ENCODE results near the gene TFPI.
A peak's percentile ranks its signal among the peaks of the same experiment; 100 is the strongest.

TFPI gene

DNA sequence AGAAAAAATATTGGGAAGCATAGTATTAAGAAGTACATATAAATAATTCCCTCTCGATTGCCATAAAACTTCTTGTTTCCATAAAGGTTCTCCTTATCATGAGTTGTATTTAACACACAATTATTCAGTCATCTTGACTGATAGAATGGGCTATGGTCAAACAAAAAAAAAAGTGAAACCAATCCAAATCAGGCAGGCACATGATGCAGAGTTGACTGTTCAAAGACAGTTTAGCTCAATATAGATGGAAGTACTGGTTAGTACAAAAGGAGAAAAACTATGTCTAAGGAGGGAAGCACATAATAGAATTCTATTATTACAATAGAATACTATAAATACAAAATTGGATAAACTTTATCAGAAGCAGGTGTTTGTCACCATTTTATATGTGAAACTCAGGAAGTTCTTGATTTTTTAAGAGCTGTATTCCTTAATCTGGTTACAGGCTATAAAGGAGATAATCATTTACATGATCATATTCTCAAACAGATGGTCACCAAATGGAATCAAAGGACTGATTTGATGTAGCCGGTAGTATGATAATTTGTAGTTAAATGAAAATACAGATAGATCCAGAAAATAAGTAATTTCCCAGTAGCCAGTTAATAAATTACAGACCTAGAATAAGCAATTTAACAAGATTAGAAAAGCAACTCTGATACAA is 88.0 kb downstream of the TFPI start:
- intact Hi-C loops (cut with micrococcal nuclease): no loop called here
- H3K27me3 Mint-ChIP-seq: no peaks in the 10 kb centered on the region
- no peak overlapping the region for H3K27ac Mint-ChIP-seq
- no peak overlapping the region for H3K4me3 Mint-ChIP-seq
- no peaks in the 10 kb centered on the region for H3K36me3 Mint-ChIP-seq (ENCODE audit: low read depth)
- no peaks in the 10 kb centered on the region for H3K4me1 Mint-ChIP-seq (ENCODE audit: low read depth)
- H3K9me3 Mint-ChIP-seq: peaks cover 7% of the 10 kb centered on the region

DNA sequence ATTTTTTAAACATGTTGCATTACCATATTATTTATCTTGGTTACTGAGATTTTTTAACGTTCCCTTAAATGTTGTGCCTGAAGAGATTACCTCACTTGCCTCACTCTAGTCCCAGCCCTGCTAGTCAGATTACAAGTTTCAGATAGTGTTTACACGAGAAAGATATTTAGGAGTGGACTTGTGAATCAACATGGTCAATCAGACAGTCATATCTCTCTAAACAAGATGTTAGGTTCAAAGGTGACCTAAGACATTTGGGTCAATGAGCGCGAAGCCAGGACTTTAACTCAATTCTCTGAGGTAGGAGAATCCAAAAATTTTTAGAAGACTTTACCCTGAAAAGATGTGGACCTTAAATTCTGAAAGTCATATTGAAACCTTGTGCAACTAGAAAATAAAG is 91.4 kb downstream of the TFPI start:
- intact Hi-C loops (cut with micrococcal nuclease): no loop called here
- Mint-ChIP-seq H3K27ac (no peak overlapping the region), H3K27me3 (no peaks in the 10 kb centered on the region), H3K36me3 (ENCODE audit: low read depth) (no peaks in the 10 kb centered on the region), H3K4me1 (ENCODE audit: low read depth) (no peaks in the 10 kb centered on the region), H3K4me3 (no peak overlapping the region), H3K9me3 (peaks cover 9% of the 10 kb centered on the region)

DNA sequence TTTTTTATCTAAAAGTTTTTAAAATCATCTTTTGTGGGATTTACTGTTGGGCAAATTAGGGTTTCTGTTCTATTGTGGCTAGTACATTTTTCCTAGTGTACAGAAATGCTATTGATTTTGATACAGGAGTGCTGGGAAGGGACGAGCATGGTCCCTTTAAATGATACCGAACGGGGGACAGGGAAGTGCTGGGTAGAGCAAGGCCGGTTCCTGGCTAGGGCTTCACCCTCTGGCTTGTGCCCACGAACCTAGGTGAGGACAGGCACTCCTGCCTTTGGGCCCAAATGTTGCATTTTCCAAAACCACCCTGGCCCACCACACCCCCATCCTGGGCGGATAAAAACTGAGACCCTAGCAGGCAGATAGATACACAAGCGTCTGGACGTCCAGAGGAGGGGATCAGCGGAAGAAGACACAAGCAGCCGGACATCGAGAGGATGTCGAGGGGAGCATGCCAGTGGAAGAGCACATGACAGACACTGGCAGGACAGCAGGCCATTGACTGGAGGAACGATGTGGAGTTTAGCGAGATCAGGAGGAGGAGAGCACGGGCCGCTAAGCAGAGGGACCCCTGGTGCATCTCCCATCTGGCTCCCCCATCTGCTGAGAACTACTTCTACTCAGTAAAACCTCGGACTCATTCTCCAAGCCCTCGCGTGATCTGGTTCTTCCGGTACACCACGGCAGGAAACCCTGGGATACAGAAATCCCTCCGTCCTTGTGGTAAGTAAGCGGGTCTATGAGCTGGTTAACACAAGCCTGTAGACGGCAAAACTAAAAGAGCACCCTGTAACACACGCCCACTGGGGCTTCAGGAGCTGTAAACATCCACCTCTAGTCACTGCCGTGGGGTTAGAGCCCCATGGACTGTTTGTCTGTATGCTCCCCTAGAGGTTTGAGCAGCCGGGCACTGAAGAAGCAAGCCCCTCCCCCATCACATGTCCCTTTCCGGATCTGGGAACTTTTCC is 92.7 kb downstream of the TFPI start:
- no peaks in the 10 kb centered on the region for H3K4me1 Mint-ChIP-seq (ENCODE audit: low read depth)
- H3K27ac Mint-ChIP-seq: no peak overlapping the region
- H3K4me3 Mint-ChIP-seq: no peak overlapping the region
- intact Hi-C loops (cut with micrococcal nuclease): no loop called here
- no peaks in the 10 kb centered on the region for H3K36me3 Mint-ChIP-seq (ENCODE audit: low read depth)
- peaks cover 9% of the 10 kb centered on the region for H3K9me3 Mint-ChIP-seq
- H3K27me3 Mint-ChIP-seq: no peaks in the 10 kb centered on the region

GRCh38 chr2:187459256-187459655 is 95.0 kb downstream of the TFPI start:
- H3K27ac Mint-ChIP-seq: no peak overlapping the region
- no peaks in the 10 kb centered on the region for H3K36me3 Mint-ChIP-seq (ENCODE audit: low read depth)
- H3K4me3 Mint-ChIP-seq: no peak overlapping the region
- H3K27me3 Mint-ChIP-seq: no peaks in the 10 kb centered on the region
- intact Hi-C loops (cut with micrococcal nuclease): loop anchor here (10.0 kb wide), 2 partner anchors 794 to 954 kb away; no protein-coding TSS in a partner anchor
- peaks cover 9% of the 10 kb centered on the region for H3K9me3 Mint-ChIP-seq
- H3K4me1 Mint-ChIP-seq (ENCODE audit: low read depth): no peaks in the 10 kb centered on the region

DNA sequence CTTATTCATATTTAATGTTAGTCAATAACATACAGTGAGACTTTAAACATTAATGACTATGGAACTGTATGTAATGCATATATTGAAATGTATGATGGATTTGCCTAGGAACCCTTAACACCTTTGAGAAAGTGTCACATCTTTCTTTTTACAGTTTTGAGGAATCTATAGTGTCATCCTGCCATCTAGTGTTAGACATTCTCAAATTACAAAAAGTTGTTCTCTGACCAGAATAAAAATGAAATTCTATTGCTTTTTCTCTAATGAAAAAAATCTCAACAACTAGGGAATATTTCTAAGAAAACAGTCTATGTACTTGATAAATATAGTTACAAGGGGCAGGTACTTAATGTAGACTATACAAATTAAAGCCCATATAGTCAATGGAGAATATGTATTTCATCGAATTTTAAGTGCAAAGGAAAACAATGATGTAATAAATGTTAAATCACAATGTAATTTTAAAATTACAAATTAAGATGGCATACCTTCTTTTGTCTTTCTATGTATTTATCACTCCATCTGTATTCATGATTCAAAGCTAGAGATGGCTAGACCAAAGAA is 101.1 kb downstream of the TFPI start:
- H3K9me3 Mint-ChIP-seq: no peaks in the 10 kb centered on the region
- no peak overlapping the region for H3K4me3 Mint-ChIP-seq
- H3K36me3 Mint-ChIP-seq (ENCODE audit: low read depth): no peaks in the 10 kb centered on the region
- H3K4me1 Mint-ChIP-seq (ENCODE audit: low read depth): peaks cover 6% of the 10 kb centered on the region
- no peaks in the 10 kb centered on the region for H3K27me3 Mint-ChIP-seq
- intact Hi-C loops (cut with micrococcal nuclease): loop anchor here (1.0 to 10.0 kb wide), 6 partner anchors 154 to 948 kb away; no protein-coding TSS in a partner anchor
- H3K27ac Mint-ChIP-seq: no peak overlapping the region

GRCh38 chr2:187451510-187451909 is 102.7 kb downstream of the TFPI start:
- no peaks in the 10 kb centered on the region for H3K9me3 Mint-ChIP-seq
- intact Hi-C loops (cut with micrococcal nuclease): loop anchor here (10.0 kb wide), 2 partner anchors 787 to 947 kb away; no protein-coding TSS in a partner anchor
- H3K36me3 Mint-ChIP-seq (ENCODE audit: low read depth): no peaks in the 10 kb centered on the region
- no peaks in the 10 kb centered on the region for H3K27me3 Mint-ChIP-seq
- H3K27ac Mint-ChIP-seq: no peak overlapping the region
- no peak overlapping the region for H3K4me3 Mint-ChIP-seq
- H3K4me1 Mint-ChIP-seq (ENCODE audit: low read depth): peaks cover 7% of the 10 kb centered on the region

DNA sequence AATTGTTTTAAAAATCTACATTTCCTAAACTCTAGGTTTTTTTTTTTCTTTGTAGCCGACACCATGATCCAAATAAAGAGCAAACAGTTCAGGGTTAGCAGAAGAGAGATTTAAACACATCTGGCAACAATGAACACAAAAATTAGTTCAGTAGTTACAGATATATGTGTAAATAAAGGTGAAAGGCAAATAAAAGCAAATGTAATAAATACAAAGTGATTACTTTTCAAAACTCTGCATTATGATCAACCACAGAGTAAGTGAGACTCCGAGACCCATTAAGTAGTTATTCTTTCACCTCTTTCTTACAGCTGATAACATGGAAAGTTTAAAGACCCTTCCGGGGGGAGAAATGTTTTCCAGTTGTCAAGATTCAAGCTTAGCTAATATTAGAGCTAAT is 106.9 kb downstream of the TFPI start:
- H3K27me3 Mint-ChIP-seq: no peaks in the 10 kb centered on the region
- H3K4me3 Mint-ChIP-seq: peak overlapping the region; percentile 72
- peaks cover 7% of the 10 kb centered on the region for H3K4me1 Mint-ChIP-seq (ENCODE audit: low read depth)
- H3K27ac Mint-ChIP-seq: peak overlapping the region; percentile 82
- H3K36me3 Mint-ChIP-seq (ENCODE audit: low read depth): no peaks in the 10 kb centered on the region
- intact Hi-C loops (cut with micrococcal nuclease): no loop called here
- H3K9me3 Mint-ChIP-seq: no peaks in the 10 kb centered on the region

- peaks cover 2% of the 10 kb centered on the region for H3K36me3 Mint-ChIP-seq (ENCODE audit: low read depth)
- intact Hi-C loops (cut with micrococcal nuclease): no loop called here
- H3K9me3 Mint-ChIP-seq: no peaks in the 10 kb centered on the region
- H3K4me1 Mint-ChIP-seq (ENCODE audit: low read depth): peaks cover 7% of the 10 kb centered on the region
- H3K4me3 Mint-ChIP-seq: peak overlapping the region; percentile 72
- no peaks in the 10 kb centered on the region for H3K27me3 Mint-ChIP-seq
- peak overlapping the region; percentile 82 for H3K27ac Mint-ChIP-seq
Observed at GRCh38 chr2:187446711-187447110, 107.5 kb downstream of the TFPI start.

- Mint-ChIP-seq H3K9me3 (no peaks in the 10 kb centered on the region), H3K27me3 (no peaks in the 10 kb centered on the region), H3K36me3 (ENCODE audit: low read depth) (peaks cover 9% of the 10 kb centered on the region), H3K27ac (no peak overlapping the region), H3K4me1 (ENCODE audit: low read depth) (peaks cover 7% of the 10 kb centered on the region), H3K4me3 (no peak overlapping the region)
- intact Hi-C loops (cut with micrococcal nuclease): no loop called here
Observed at GRCh38 chr2:187445051-187445450, 109.2 kb downstream of the TFPI start.

DNA sequence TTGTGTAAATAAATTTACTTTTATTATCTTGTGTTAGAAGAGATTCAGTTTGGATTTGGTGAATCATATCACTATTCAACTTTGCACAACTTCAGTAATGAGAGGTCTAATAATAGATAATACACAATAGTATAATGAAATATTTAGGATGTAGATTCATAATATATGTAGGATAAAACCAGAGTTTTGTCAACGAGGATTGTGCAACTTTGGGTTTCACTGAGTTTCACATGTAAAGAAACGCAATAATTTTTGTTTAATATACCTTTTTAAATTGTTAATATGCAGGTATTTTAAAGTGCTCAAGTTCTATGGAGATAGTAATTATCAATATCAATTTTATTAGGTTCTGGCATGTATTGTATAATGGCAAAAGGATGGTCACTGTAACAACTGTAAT is 111.5 kb downstream of the TFPI start:
- Mint-ChIP-seq H3K27me3 (no peaks in the 10 kb centered on the region), H3K9me3 (no peaks in the 10 kb centered on the region), H3K4me1 (ENCODE audit: low read depth) (peaks cover 7% of the 10 kb centered on the region), H3K27ac (no peak overlapping the region), H3K36me3 (ENCODE audit: low read depth) (peaks cover 20% of the 10 kb centered on the region), H3K4me3 (no peak overlapping the region)
- intact Hi-C loops (cut with micrococcal nuclease): no loop called here

DNA sequence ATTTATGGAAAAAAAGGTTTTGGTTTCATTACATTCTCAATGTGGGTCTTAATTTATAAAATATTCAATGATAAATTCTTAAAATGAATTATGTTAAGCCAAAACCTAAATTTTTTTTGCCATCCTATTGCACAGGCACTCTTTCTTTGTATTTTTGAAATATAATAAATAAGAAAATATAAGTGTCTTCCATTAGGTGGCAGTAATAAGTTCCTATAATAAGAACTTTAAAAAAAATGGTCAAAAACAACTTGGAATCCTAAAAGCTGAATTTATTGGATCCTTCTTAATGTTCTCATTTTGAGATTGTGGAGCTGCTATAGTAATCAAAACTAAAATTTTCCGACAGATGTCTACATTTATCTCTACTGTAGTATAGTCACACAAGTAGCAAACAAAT is 111.9 kb downstream of the TFPI start:
- Mint-ChIP-seq H3K4me3 (no peak overlapping the region), H3K9me3 (no peaks in the 10 kb centered on the region), H3K27me3 (no peaks in the 10 kb centered on the region), H3K27ac (no peak overlapping the region), H3K36me3 (ENCODE audit: low read depth) (peaks cover 20% of the 10 kb centered on the region), H3K4me1 (ENCODE audit: low read depth) (peaks cover 7% of the 10 kb centered on the region)
- intact Hi-C loops (cut with micrococcal nuclease): no loop called here

- Mint-ChIP-seq H3K36me3 (ENCODE audit: low read depth) (peaks cover 32% of the 10 kb centered on the region), H3K9me3 (no peaks in the 10 kb centered on the region), H3K4me3 (no peak overlapping the region), H3K27ac (no peak overlapping the region), H3K4me1 (ENCODE audit: low read depth) (peaks cover 7% of the 10 kb centered on the region), H3K27me3 (no peaks in the 10 kb centered on the region)
- intact Hi-C loops (cut with micrococcal nuclease): no loop called here
Observed at GRCh38 chr2:187440101-187440675, 114.0 kb downstream of the TFPI start.

DNA sequence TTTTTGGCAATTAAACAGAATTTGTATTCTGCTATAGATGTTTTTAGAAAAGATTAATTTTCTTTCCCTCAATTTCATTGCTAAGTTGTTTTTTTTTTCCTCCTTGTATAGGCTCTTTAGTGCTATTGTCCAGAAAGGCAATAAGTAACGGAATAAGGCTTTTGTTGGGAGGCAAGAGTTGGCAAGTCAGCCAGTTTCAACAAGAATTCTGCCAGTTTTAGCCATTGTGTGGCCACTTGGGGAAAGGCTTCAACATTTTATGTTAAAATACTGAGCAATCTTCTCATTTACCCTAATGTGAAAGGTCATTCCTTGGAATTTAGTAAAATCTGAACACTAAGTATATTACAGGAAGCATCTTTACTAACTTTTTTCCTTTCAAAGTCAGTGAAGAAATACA is 115.8 kb downstream of the TFPI start:
- peaks cover 42% of the 10 kb centered on the region for H3K36me3 Mint-ChIP-seq (ENCODE audit: low read depth)
- no peaks in the 10 kb centered on the region for H3K27me3 Mint-ChIP-seq
- H3K4me1 Mint-ChIP-seq (ENCODE audit: low read depth): peaks cover 7% of the 10 kb centered on the region
- no peak overlapping the region for H3K27ac Mint-ChIP-seq
- intact Hi-C loops (cut with micrococcal nuclease): no loop called here
- H3K9me3 Mint-ChIP-seq: no peaks in the 10 kb centered on the region
- H3K4me3 Mint-ChIP-seq: no peak overlapping the region

- H3K4me1 Mint-ChIP-seq (ENCODE audit: low read depth): peaks cover 7% of the 10 kb centered on the region
- no peaks in the 10 kb centered on the region for H3K27me3 Mint-ChIP-seq
- peaks cover 48% of the 10 kb centered on the region for H3K36me3 Mint-ChIP-seq (ENCODE audit: low read depth)
- H3K9me3 Mint-ChIP-seq: no peaks in the 10 kb centered on the region
- intact Hi-C loops (cut with micrococcal nuclease): no loop called here
- H3K27ac Mint-ChIP-seq: no peak overlapping the region
- no peak overlapping the region for H3K4me3 Mint-ChIP-seq
Observed at GRCh38 chr2:187435756-187436155, 118.5 kb downstream of the TFPI start.

Measured in dendritic cell treated with granulocyte-macrophage colony-stimulating factor and Interleukin-4, amounts not matched to agents 40 ng/mL and 50 ng/mL, for 4 days (primary cell).